HG03039 (cell line): Measurements from ENCODE around the gene GOLPH3.
"Not testable (repeated sequence)": the region's sequence is repeated elsewhere in the genome, so short reads cannot be mapped to it uniquely, and the experiment has no call there.

ENCODE experiments used
- ATAC-seq: cut with Tn5 transposase; IDR thresholded peaks from one replicate; pipeline ENCODE4 v1.9.1; 2021; ENCODE audit warnings: mild to moderate bottlenecking, moderate library complexity; ENCODE audit not compliant: unreplicated experiment

GOLPH3 gene

GRCh38 chr5:32174011-32174870 lies at the start of gene GOLPH3:
TSS of gene GOLPH3 (minus strand) at chr5:32174319. CDS start at chr5:32174034, 285 bp downstream.
- ATAC-seq, result peak; percentile 77

- no peak for ATAC-seq
Observed at GRCh38 chr5:32222723-32223470, 48.8 kb upstream of the GOLPH3 start.

GRCh38 chr5:32217886-32218396 lies 43.8 kb upstream of the GOLPH3 start:
- no peak for ATAC-seq

GRCh38 chr5:32214344-32214743 lies 40.2 kb upstream of the GOLPH3 start:
- ATAC-seq, result not testable (repeated sequence)

- ATAC-seq, result no peak
Observed at GRCh38 chr5:32210151-32210550, 36.0 kb upstream of the GOLPH3 start.

- ATAC-seq, result not testable (repeated sequence)
Observed at GRCh38 chr5:32208837-32209236, 34.7 kb upstream of the GOLPH3 start.

GRCh38 chr5:32207355-32207634 lies 33.2 kb upstream of the GOLPH3 start:
- ATAC-seq, result no peak

GRCh38 chr5:32206509-32207354 lies 32.6 kb upstream of the GOLPH3 start:
- no peak for ATAC-seq

- no peak for ATAC-seq
Observed at GRCh38 chr5:32206053-32206452, 31.9 kb upstream of the GOLPH3 start.

- ATAC-seq, result no peak
Observed at GRCh38 chr5:32202394-32202793, 28.3 kb upstream of the GOLPH3 start.

GRCh38 chr5:32201122-32201753 lies 27.1 kb upstream of the GOLPH3 start:
- ATAC-seq, result no peak

GRCh38 chr5:32197032-32197431 lies 22.9 kb upstream of the GOLPH3 start:
- ATAC-seq, result no peak

- no peak for ATAC-seq
Observed at GRCh38 chr5:32195265-32195664, 21.1 kb upstream of the GOLPH3 start.

GRCh38 chr5:32193591-32193990 lies 19.5 kb upstream of the GOLPH3 start:
- ATAC-seq, result peak; percentile 44

- ATAC-seq, result no peak
Observed at GRCh38 chr5:32190095-32190494, 16.0 kb upstream of the GOLPH3 start.

- no peak for ATAC-seq
Observed at GRCh38 chr5:32187675-32188074, 13.6 kb upstream of the GOLPH3 start.

- peak; percentile 84 for ATAC-seq
Observed at GRCh38 chr5:32182463-32183063, 8.4 kb upstream of the GOLPH3 start.

GRCh38 chr5:32173267-32174010 lies 680 bp downstream of the GOLPH3 start:
- ATAC-seq, result peak; percentile 20

GRCh38 chr5:32172923-32173266 lies 1.2 kb downstream of the GOLPH3 start:
- ATAC-seq, result no peak
